Measurements from ENCODE around the gene ADCY1. TPM values are rescaled to one million over a fixed set of nuclear protein-coding genes. Genes with fewer than 3 reads are reported as not detected.
"Not testable (repeated sequence)": the region's sequence is repeated elsewhere in the genome, so short reads cannot be mapped to it uniquely, and the experiment has no call there.

The ADCY1 gene
- total and polyA plus RNA-seq, 5 donors from 2014 or later, result not detected

GRCh38 chr7:45716380-45717203, 142.4 kb downstream of the ADCY1 start:
- H3K27ac ChIP-seq (ENCODE audit: insufficient read depth, low read length, poor library complexity, severe bottlenecking), result no peak overlapping the region
- Mint-ChIP-seq H3K4me3 (no peak overlapping the region), H3K27ac (no peak overlapping the region), H3K9me3 (no peaks in the 10 kb centered on the region), H3K27me3 (no peaks in the 10 kb centered on the region), H3K4me1 (no peaks in the 10 kb centered on the region), H3K36me3 (no peaks in the 10 kb centered on the region)
- H3K27me3 ChIP-seq (ENCODE audit: control insufficient read depth, insufficient read depth, low read length), result no peaks in the 10 kb centered on the region
- H3K4me3 ChIP-seq (ENCODE audit: low read depth, low read length), result no peak overlapping the region
- DNase-seq (no peak), ATAC-seq (ENCODE audit: low read depth in 2 of 2) (no peak)
- no peaks in the 10 kb centered on the region for H3K9me3 ChIP-seq (ENCODE audit: control insufficient read depth in 2 of 2, low read length in 2 of 2)
- H3K36me3 ChIP-seq (ENCODE audit: control insufficient read depth, insufficient read depth, low read length), result no peaks in the 10 kb centered on the region
- H3K4me1 ChIP-seq (ENCODE audit: control insufficient read depth, insufficient read depth, low read length, poor library complexity, severe bottlenecking), result no peaks in the 10 kb centered on the region

- Mint-ChIP-seq H3K27ac (no peak overlapping the region), H3K27me3 (no peaks in the 10 kb centered on the region), H3K9me3 (no peaks in the 10 kb centered on the region), H3K4me1 (no peaks in the 10 kb centered on the region), H3K4me3 (no peak overlapping the region), H3K36me3 (peaks cover 6% of the 10 kb centered on the region)
- Histone ChIP-seq H3K27ac (ENCODE audit: insufficient read depth, low read length, poor library complexity, severe bottlenecking) (no peak overlapping the region), H3K36me3 (ENCODE audit: control insufficient read depth, insufficient read depth, low read length) (no peaks in the 10 kb centered on the region), H3K4me3 (ENCODE audit: low read depth, low read length) (no peak overlapping the region), H3K9me3 (ENCODE audit: control insufficient read depth in 2 of 2, low read length in 2 of 2) (no peaks in the 10 kb centered on the region), H3K4me1 (ENCODE audit: control insufficient read depth, insufficient read depth, low read length, poor library complexity, severe bottlenecking) (no peaks in the 10 kb centered on the region), H3K27me3 (ENCODE audit: control insufficient read depth, insufficient read depth, low read length) (no peaks in the 10 kb centered on the region)
- no peak for DNase-seq
- no peak for ATAC-seq (ENCODE audit: low read depth in 2 of 2)
Measured at GRCh38 chr7:45717537-45718235, 143.5 kb downstream of the ADCY1 start.

- Mint-ChIP-seq H3K9me3 (no peaks in the 10 kb centered on the region), H3K4me3 (no peak overlapping the region), H3K27ac (peak overlapping the region in 1 of 3 donors; percentile 49), H3K27me3 (no peaks in the 10 kb centered on the region), H3K4me1 (no peaks in the 10 kb centered on the region), H3K36me3 (peaks cover 8% of the 10 kb centered on the region)
- Histone ChIP-seq H3K27me3 (ENCODE audit: control insufficient read depth, insufficient read depth, low read length) (no peaks in the 10 kb centered on the region), H3K36me3 (ENCODE audit: control insufficient read depth, insufficient read depth, low read length) (peaks cover 2% of the 10 kb centered on the region), H3K27ac (ENCODE audit: insufficient read depth, low read length, poor library complexity, severe bottlenecking) (no peak overlapping the region), H3K9me3 (ENCODE audit: control insufficient read depth in 2 of 2, low read length in 2 of 2) (no peaks in the 10 kb centered on the region), H3K4me3 (ENCODE audit: low read depth, low read length) (no peak overlapping the region), H3K4me1 (ENCODE audit: control insufficient read depth, insufficient read depth, low read length, poor library complexity, severe bottlenecking) (no peaks in the 10 kb centered on the region)
- ATAC-seq (ENCODE audit: low read depth in 2 of 2) (no peak), DNase-seq (no peak)
Measured at GRCh38 chr7:45718464-45719330, 144.5 kb downstream of the ADCY1 start.

GRCh38 chr7:45720989-45721388, 146.8 kb downstream of the ADCY1 start:
- Mint-ChIP-seq H3K36me3 (peaks cover 28% of the 10 kb centered on the region), H3K4me3 (no peak overlapping the region), H3K27ac (peak overlapping the region in 1 of 3 donors; percentile 9), H3K9me3 (no peaks in the 10 kb centered on the region), H3K4me1 (peaks cover 0 to 2% (median 0%) of the 10 kb centered on the region in 4 donors), H3K27me3 (no peaks in the 10 kb centered on the region)
- no peak for ATAC-seq (ENCODE audit: low read depth in 2 of 2)
- Histone ChIP-seq H3K4me3 (ENCODE audit: low read depth, low read length) (no peak overlapping the region), H3K9me3 (ENCODE audit: control insufficient read depth in 2 of 2, low read length in 2 of 2) (no peaks in the 10 kb centered on the region), H3K4me1 (ENCODE audit: control insufficient read depth, insufficient read depth, low read length, poor library complexity, severe bottlenecking) (no peaks in the 10 kb centered on the region), H3K27ac (ENCODE audit: insufficient read depth, low read length, poor library complexity, severe bottlenecking) (no peak overlapping the region), H3K36me3 (ENCODE audit: control insufficient read depth, insufficient read depth, low read length) (peaks cover 20% of the 10 kb centered on the region), H3K27me3 (ENCODE audit: control insufficient read depth, insufficient read depth, low read length) (no peaks in the 10 kb centered on the region)
- DNase-seq, result no peak

- H3K27me3 Mint-ChIP-seq, result no peaks in the 10 kb centered on the region
- Histone ChIP-seq H3K4me1 (ENCODE audit: control insufficient read depth, insufficient read depth, low read length, poor library complexity, severe bottlenecking) (no peaks in the 10 kb centered on the region), H3K9me3 (ENCODE audit: control insufficient read depth in 2 of 2, low read length in 2 of 2) (no peaks in the 10 kb centered on the region), H3K27me3 (ENCODE audit: control insufficient read depth, insufficient read depth, low read length) (no peaks in the 10 kb centered on the region), H3K27ac (ENCODE audit: insufficient read depth, low read length, poor library complexity, severe bottlenecking) (no peak overlapping the region), H3K36me3 (ENCODE audit: control insufficient read depth, insufficient read depth, low read length) (peaks cover 28% of the 10 kb centered on the region), H3K4me3 (ENCODE audit: low read depth, low read length) (no peak overlapping the region)
- H3K36me3 Mint-ChIP-seq, result peaks cover 34% of the 10 kb centered on the region
- no peak for DNase-seq
- H3K27ac Mint-ChIP-seq, result peak overlapping the region in 1 of 3 donors; percentile 42
- no peak overlapping the region for H3K4me3 Mint-ChIP-seq
- no peak for ATAC-seq (ENCODE audit: low read depth in 2 of 2)
- H3K9me3 Mint-ChIP-seq, result no peaks in the 10 kb centered on the region
- H3K4me1 Mint-ChIP-seq, result peaks cover 0 to 2% (median 0%) of the 10 kb centered on the region in 4 donors
Measured at GRCh38 chr7:45721686-45722598, 147.8 kb downstream of the ADCY1 start.

GRCh38 chr7:45725231-45725630, 151.1 kb downstream of the ADCY1 start:
- H3K4me3 ChIP-seq (ENCODE audit: low read depth, low read length), result not testable (repeated sequence)

GRCh38 chr7:45726883-45727282, 152.7 kb downstream of the ADCY1 start:
- DNase-seq (no peak), ATAC-seq (ENCODE audit: low read depth in 2 of 2) (no peak)
- H3K4me3 Mint-ChIP-seq, result no peak overlapping the region
- H3K27me3 Mint-ChIP-seq, result no peaks in the 10 kb centered on the region
- H3K9me3 Mint-ChIP-seq, result peaks cover 0 to 6% (median 0%) of the 10 kb centered on the region in 7 donors
- H3K4me3 ChIP-seq (ENCODE audit: low read depth, low read length), result no peak overlapping the region
- H3K4me1 Mint-ChIP-seq, result peaks cover 0 to 2% (median 0%) of the 10 kb centered on the region in 4 donors
- no peaks in the 10 kb centered on the region for H3K4me1 ChIP-seq (ENCODE audit: control insufficient read depth, insufficient read depth, low read length, poor library complexity, severe bottlenecking)
- H3K9me3 ChIP-seq (ENCODE audit: control insufficient read depth in 2 of 2, low read length in 2 of 2), result no peaks in the 10 kb centered on the region
- H3K36me3 ChIP-seq (ENCODE audit: control insufficient read depth, insufficient read depth, low read length), result peaks cover 38% of the 10 kb centered on the region
- peaks cover 42% of the 10 kb centered on the region for H3K36me3 Mint-ChIP-seq
- no peak overlapping the region for H3K27ac Mint-ChIP-seq
- no peak overlapping the region for H3K27ac ChIP-seq (ENCODE audit: insufficient read depth, low read length, poor library complexity, severe bottlenecking)
- no peaks in the 10 kb centered on the region for H3K27me3 ChIP-seq (ENCODE audit: control insufficient read depth, insufficient read depth, low read length)

More at GRCh38 chr7:45725231-45725630, 151.1 kb downstream of the ADCY1 start:
- H3K27me3 Mint-ChIP-seq; H3K9me3 Mint-ChIP-seq; H3K27ac ChIP-seq (ENCODE audit: insufficient read depth, low read length, poor library complexity, severe bottlenecking); H3K27me3 ChIP-seq (ENCODE audit: control insufficient read depth, insufficient read depth, low read length); H3K4me1 Mint-ChIP-seq; ATAC-seq (ENCODE audit: low read depth in 2 of 2); H3K9me3 ChIP-seq (ENCODE audit: control insufficient read depth in 2 of 2, low read length in 2 of 2); DNase-seq; H3K4me1 ChIP-seq (ENCODE audit: control insufficient read depth, insufficient read depth, low read length, poor library complexity, severe bottlenecking); H3K4me3 Mint-ChIP-seq: not testable (repeated sequence)
- Mint-ChIP-seq H3K36me3 (peaks cover 42% of the 10 kb centered on the region), H3K27ac (peak overlapping the region in 2 of 3 donors; percentile 8 to 58)
- H3K36me3 ChIP-seq (ENCODE audit: control insufficient read depth, insufficient read depth, low read length), result peaks cover 38% of the 10 kb centered on the region
